Choroid plexus epithelial cell (primary cell): ENCODE data around the gene DGKD.

Experiments
- DNase-seq: peaks from one replicate; pipeline ENCODE4 v3.0.0-alpha.2; 2010; ENCODE audit warnings: low read depth
- H3K4me3 ChIP-seq: 2 replicates; pipeline ENCODE4 v1.5.1; 2011; ENCODE audit warnings: low read depth, mild to moderate bottlenecking, control low read depth, low read length, moderate library complexity
- TF ChIP-seq, protein P1 (sequence below): conservative IDR thresholded peaks from 2 replicates; pipeline ENCODE4 v1.5.1; 2011; ENCODE audit warnings: low read depth, mild to moderate bottlenecking, control low read depth, inconsistent platforms, low read length, moderate library complexity

Gene DGKD

DNA sequence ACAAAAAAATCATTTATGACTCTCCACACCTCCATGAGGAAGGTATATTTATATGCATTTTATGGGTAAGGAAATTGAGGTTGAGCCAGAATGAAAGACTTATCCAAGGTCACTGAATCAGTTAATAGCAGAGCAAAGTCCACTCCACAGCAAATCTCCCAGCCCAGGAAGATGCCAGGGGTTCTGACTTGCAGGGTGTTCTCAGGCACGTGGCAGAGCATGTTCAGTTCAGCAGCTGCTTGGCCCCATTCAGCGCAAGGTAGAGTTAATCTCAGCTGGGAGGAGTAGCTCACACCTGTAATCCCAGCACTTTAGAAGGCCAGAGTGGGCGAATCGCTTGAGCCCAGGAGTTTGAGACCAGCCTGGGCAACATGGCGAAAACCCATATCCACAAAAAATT lies 17.8 kb upstream of the DGKD start:
- no peak for DNase-seq
- TF ChIP-seq, protein P1, sequence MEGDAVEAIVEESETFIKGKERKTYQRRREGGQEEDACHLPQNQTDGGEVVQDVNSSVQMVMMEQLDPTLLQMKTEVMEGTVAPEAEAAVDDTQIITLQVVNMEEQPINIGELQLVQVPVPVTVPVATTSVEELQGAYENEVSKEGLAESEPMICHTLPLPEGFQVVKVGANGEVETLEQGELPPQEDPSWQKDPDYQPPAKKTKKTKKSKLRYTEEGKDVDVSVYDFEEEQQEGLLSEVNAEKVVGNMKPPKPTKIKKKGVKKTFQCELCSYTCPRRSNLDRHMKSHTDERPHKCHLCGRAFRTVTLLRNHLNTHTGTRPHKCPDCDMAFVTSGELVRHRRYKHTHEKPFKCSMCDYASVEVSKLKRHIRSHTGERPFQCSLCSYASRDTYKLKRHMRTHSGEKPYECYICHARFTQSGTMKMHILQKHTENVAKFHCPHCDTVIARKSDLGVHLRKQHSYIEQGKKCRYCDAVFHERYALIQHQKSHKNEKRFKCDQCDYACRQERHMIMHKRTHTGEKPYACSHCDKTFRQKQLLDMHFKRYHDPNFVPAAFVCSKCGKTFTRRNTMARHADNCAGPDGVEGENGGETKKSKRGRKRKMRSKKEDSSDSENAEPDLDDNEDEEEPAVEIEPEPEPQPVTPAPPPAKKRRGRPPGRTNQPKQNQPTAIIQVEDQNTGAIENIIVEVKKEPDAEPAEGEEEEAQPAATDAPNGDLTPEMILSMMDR = no peak
- H3K4me3 ChIP-seq = no peak overlapping the region

DNA sequence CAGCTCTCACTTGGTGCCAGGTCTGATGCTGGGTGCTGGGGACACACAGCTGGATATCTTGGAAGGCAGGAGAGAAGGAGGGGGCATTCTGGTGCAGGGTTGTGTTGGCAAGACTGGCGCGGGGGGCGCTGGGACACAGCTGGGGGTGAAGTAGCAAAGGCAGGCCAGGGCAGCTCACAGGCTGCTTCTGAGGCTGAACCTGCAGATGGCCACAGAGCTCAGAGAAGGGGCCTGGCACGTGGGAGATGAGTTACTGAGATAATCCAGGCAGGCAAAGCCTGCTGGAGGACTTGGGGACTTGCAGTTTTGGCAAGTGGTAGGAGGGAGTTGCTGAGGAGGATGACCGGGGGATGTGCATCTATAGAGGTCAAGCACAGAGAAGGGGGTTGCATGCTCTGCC lies 16.2 kb upstream of the DGKD start:
- H3K4me3 ChIP-seq = no peak overlapping the region
- DNase-seq = no peak
- TF ChIP-seq, protein P1 = no peak

DNA sequence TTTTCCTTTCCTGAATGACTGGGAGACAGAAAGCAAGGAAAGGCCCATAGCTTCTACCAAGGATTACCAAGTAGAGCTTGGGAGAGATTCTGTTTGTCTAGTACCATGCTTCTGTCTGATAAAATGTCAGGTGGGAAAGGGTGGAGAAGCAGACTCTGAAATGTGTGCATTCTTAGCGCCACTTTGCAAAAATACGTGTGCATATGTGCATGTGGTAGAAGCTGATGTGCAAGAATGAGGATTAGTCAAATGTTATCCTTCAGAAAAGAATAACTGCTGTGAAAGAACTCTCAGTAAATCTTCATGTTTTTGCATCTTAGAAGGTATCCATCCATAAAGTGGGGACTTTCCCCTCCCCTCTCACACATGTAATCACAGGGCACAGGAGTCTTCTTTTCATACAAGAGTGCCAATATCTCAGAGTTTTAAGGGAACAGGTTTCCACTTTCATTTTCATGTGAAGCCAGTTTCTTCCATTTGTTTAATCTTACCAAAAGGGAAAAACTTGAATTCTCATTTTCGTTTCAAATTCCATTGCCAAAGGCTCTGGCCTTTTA lies 15.4 kb upstream of the DGKD start:
- TF ChIP-seq, protein P1 = no peak
- no peak overlapping the region for H3K4me3 ChIP-seq
- DNase-seq = no peak

DNA sequence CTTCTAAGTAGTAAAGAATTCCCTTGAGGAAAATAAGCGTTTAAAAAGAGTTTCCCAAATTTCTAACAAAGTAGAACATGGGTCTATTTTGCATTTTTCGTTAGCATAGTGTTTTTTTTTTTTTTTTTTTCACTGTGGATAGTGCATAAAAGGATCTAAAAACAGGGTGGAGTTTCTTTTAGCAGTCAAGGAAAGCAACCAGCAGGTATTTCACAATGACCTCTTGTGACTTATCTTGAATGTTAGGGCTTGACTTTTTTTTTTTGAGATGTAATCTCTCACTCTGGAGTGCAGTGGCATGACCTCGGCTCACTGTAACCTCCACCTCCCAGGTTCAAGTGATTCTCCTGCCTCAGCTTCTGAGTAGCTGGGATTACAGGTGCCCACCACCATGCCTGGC lies 14.9 kb upstream of the DGKD start:
- H3K4me3 ChIP-seq = no peak overlapping the region
- TF ChIP-seq, protein P1 = no peak
- no peak for DNase-seq

DNA sequence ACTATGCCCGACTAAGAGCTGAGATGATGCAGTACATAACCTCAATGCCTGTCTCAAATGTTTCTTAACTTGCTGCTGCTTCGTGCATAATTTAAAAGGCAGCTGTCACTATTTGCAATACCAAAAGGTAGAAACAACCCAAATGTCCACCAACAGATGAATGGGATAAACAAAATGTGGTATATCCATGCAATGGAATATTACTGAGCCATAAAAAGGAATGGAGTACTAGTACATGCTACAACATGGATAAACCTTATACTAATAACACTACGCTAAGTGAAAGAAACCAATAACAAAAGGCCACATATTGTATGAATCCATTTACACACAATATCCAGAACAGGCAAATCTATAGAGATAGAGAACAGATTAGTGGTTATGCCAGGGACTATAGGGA lies 13.0 kb upstream of the DGKD start:
- DNase-seq = no peak
- TF ChIP-seq, protein P1 = no peak
- H3K4me3 ChIP-seq = no peak overlapping the region

DNA sequence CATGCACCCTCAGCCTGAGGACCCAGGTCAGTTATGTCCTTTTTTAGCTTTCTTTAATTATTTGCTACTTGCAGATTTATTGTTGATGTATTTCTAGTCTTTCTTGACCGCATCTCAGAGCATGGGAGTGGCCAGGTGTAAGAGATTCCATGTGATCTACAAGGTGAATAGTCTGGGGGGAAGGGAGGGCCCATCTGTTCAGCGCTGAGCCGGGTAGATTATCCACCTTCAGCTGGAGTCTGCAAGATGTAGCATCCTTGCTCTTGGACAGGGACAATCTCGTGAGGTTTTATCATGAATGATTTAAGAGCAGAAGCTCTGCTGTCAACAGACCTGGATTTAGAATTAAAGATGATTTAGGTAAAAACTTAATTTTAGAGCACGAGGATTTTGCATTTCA lies 12.0 kb upstream of the DGKD start:
- H3K4me3 ChIP-seq = no peak overlapping the region
- DNase-seq = no peak
- TF ChIP-seq, protein P1 = no peak

DNA sequence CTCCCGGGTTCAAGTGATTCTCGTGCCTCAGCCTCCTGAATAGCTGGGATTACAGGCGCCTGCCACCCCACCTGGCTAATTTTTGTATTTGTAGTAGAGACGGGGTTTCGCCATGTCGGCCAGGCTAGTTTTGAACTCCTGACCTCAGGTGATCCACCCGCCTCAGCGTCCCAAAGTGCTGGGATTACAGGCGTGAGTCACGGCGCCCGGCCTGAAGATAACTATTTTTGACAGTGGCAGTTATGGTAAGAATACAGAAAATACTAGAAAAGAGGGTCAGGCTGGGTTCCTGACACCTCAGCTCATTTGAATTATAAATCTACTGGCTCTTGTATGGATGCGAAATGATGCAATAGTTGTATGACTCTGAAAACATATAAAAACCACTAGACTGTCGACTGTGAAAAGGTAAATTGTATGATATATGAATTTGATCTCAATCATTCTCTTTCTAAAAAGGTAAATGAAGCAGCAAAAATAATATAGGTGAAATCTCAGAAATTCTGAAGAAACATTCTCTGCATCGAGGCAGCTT lies 11.1 kb upstream of the DGKD start:
- no peak for DNase-seq

More for the DNA sequence above, 11.1 kb upstream of the DGKD start:
- TF ChIP-seq, protein P1 = no peak
- H3K4me3 ChIP-seq = no peak overlapping the region
